HCT116 (cell line): ENCODE measurements around the gene FIBP. TPM values are rescaled to one million over a fixed set of nuclear protein-coding genes. Genes with fewer than 3 reads are reported as not detected.

ENCODE experiments used
- ATAC-seq: fragments of 200-7000 bp; cut with Tn5 transposase; 2 replicates; pipeline ENCODE4 v1.9.1; 2020; ENCODE audit warnings: mild to moderate bottlenecking, moderate library complexity
- BruUV-seq: library from RNA; stranded (reverse); fragments of 400-500 nt; replicated peaks from 2 replicates; lab custom pipeline; 2021; lab: Mats Ljungman, UMichigan
- CTCF ChIA-PET: fragments of 300-600 bp; sonication (Branson Sonifier 250); formaldehyde crosslinking; loops from one replicate; lab custom pipeline; 2021; ENCODE audit warnings: antibody characterized with exemption; lab: Charles Lee
- POLR2A ChIA-PET: fragments of 300-600, 350-600 bp; sonication (Branson Sonifier 250); formaldehyde crosslinking; loops from one replicate; lab custom pipeline; 2021; ENCODE audit warnings: antibody characterized with exemption; lab: Charles Lee
- RAD21 ChIA-PET, 2 experiments: fragments of 300-600 bp; sonication (Branson Sonifier 250); formaldehyde crosslinking; loops; one replicate each; lab custom pipeline; 2023; ENCODE audit warnings: low total read pairs in 2 of 2; ENCODE audit not compliant: uncharacterized antibody in 2 of 2, unreplicated experiment in 2 of 2, low non-redundant PET in 1 of 2; lab: Charles Lee
- DNase-seq: peaks from one replicate; pipeline ENCODE4 v3.0.0-alpha.2; 2010; ENCODE audit warnings: low read depth, low spot score
- H2AFZ ChIP-seq: fragments of 200-600 bp; shearing (Covaris generic), sonication (generic); 2 replicates; pipeline ENCODE4 v1.6.1; 2017; ENCODE audit warnings: low read depth, mixed run types, mixed read lengths, antibody characterized with exemption, low read length; ENCODE audit not compliant: poor library complexity, severe bottlenecking
- H3K27ac ChIP-seq: 2 replicates; pipeline ENCODE4 v1.5.1; 2012; ENCODE audit warnings: low read depth, low read length
- H3K27me3 ChIP-seq: fragments of 200-600 bp; sonication (generic); 2 replicates; pipeline ENCODE4 v1.6.1; 2016; ENCODE audit warnings: mixed run types, low read length, mixed read lengths; ENCODE audit not compliant: insufficient read depth
- H3K36me3 ChIP-seq, 2 experiments: fragments of 200-500 bp in 1 of 2; fragments of 200-600 bp in 1 of 2; sonication (Bioruptor generic) in 1 of 2; sonication (generic) in 1 of 2; 2 replicates each; pipeline versions ENCODE4 v1.5.1 to v1.6.1; 2014 to 2016; ENCODE audit warnings: low read length in 2 of 2, inconsistent platforms in 1 of 2, mixed read lengths in 1 of 2, mixed run types in 1 of 2; ENCODE audit not compliant: insufficient read depth in 2 of 2, control insufficient read depth in 1 of 2
- H3K4me1 ChIP-seq, 2 experiments: fragments of 200-600 bp in 1 of 2; sonication (generic) in 1 of 2; 2 replicates each; pipeline versions ENCODE4 v1.5.1 to v1.6.1; 2012 to 2017; ENCODE audit warnings: low read length in 2 of 2, inconsistent platforms in 1 of 2, mild to moderate bottlenecking in 1 of 2, mixed read lengths in 1 of 2, mixed run types in 1 of 2, moderate library complexity in 1 of 2; ENCODE audit not compliant: insufficient read depth in 2 of 2, control insufficient read depth in 1 of 2
- H3K4me2 ChIP-seq: fragments of 200-600 bp; sonication (generic); 2 replicates; pipeline ENCODE4 v1.6.1; 2017; ENCODE audit warnings: mixed run types, low read length, mixed read lengths
- H3K4me3 ChIP-seq, 2 experiments: fragments of 200-600 bp in 1 of 2; sonication (generic) in 1 of 2; replicated peaks in 1 of 2; 2 replicates each; pipeline ENCODE4 v1.5.1; 2011 to 2016; ENCODE audit warnings: low read length in 2 of 2, control low read depth in 1 of 2, low read depth in 1 of 2, mild to moderate bottlenecking in 1 of 2, mixed read lengths in 1 of 2, mixed run types in 1 of 2
- H3K79me2 ChIP-seq: fragments of 200-600 bp; sonication (generic); 2 replicates; pipeline ENCODE4 v1.6.1; 2017; ENCODE audit warnings: mild to moderate bottlenecking, mixed run types, low read length, moderate library complexity, mixed read lengths; ENCODE audit not compliant: insufficient read depth
- H3K9ac ChIP-seq: fragments of 200-600 bp; sonication (generic); 2 replicates; pipeline ENCODE4 v1.6.1; 2016; ENCODE audit warnings: low read length, mixed read lengths
- H3K9me2 ChIP-seq: fragments of 200-600 bp; sonication (generic), shearing (Covaris generic); 2 replicates; pipeline ENCODE4 v1.6.1; 2017; ENCODE audit warnings: mixed run types, mild to moderate bottlenecking, moderate library complexity; ENCODE audit not compliant: insufficient read depth
- H3K9me3 ChIP-seq, 2 experiments: fragments of 200-500 bp in 1 of 2; fragments of 200-600 bp in 1 of 2; sonication (Bioruptor generic) in 1 of 2; sonication (generic) in 1 of 2; 2 replicates each; pipeline ENCODE4 v1.6.1; 2014 to 2017; ENCODE audit warnings: low read length in 2 of 2, mixed read lengths in 2 of 2, inconsistent platforms in 1 of 2, low read depth in 1 of 2, mild to moderate bottlenecking in 1 of 2, mixed run types in 1 of 2, moderate library complexity in 1 of 2; ENCODE audit not compliant: control insufficient read depth in 1 of 2, insufficient read depth in 1 of 2
- H4K20me1 ChIP-seq: fragments of 200-600 bp; sonication (generic), shearing (Covaris generic); 2 replicates; pipeline ENCODE4 v1.6.1; 2017; ENCODE audit warnings: mixed run types, mild to moderate bottlenecking, moderate library complexity; ENCODE audit not compliant: insufficient read depth
- ATF3 ChIP-seq: IDR thresholded peaks from 2 replicates; pipeline ENCODE4 v1.6.1; 2012
- CTCF ChIP-seq, 3 experiments: fragments of 200-600 bp in 1 of 3; sonication (generic) in 1 of 3; IDR thresholded peaks in 2 of 3; conservative IDR thresholded peaks in 1 of 3; 2 replicates each; pipeline ENCODE4 v1.5.1; 2012 to 2017; ENCODE audit warnings: low read depth in 2 of 3, low read length in 2 of 3, antibody characterized with exemption in 1 of 3, borderline replicate concordance in 1 of 3, control low read depth in 1 of 3, mild to moderate bottlenecking in 1 of 3, mixed read lengths in 1 of 3, mixed run types in 1 of 3, moderate library complexity in 1 of 3; ENCODE audit not compliant: insufficient read depth in 1 of 3
- MAX ChIP-seq: IDR thresholded peaks from 2 replicates; pipeline ENCODE4 v1.6.1; 2012
- POLR2A ChIP-seq: IDR thresholded peaks from 2 replicates; pipeline ENCODE4 v1.7.0; 2011; ENCODE audit warnings: borderline replicate concordance; ENCODE audit not compliant: insufficient read depth, insufficient read length; ENCODE audit errors: extremely low read depth
- intact Hi-C: fragments of 100-400 bp; cut with micrococcal nuclease; formaldehyde crosslinking; loops from 2 replicates; pipeline ENCODE4 v1.10.0; 2022
- total RNA-seq: library from RNA; stranded (reverse); gene quantifications from one replicate; pipeline ENCODE4 v1.2.1, GENCODE V29; 2021; ENCODE audit not compliant: unreplicated experiment

FIBP gene
- total RNA-seq, 1 experiment from 2014 or later = 96.0 TPM

- TF ChIP-seq MAX = no peak
- no peak for TF ChIP-seq POLR2A
- no peak for TF ChIP-seq ATF3
Observed at GRCh38 chr11:65847746-65848145, 40.5 kb downstream of the FIBP start (continued).

- ChIA-PET CTCF (interaction anchor here (1.3 to 1.5 kb wide), 2 partner anchors 16 to 65 kb away, joined by 5 to 6 read pairs; no protein-coding TSS in a partner anchor), POLR2A (no interaction called here), RAD21 (no interaction called here)
- Histone ChIP-seq H3K4me1 (no peaks in the 10 kb centered on the region), H3K9me3 (no peaks in the 10 kb centered on the region), H3K9ac (no peak overlapping the region), H3K36me3 (no peaks in the 10 kb centered on the region), H3K9me2 (no peaks in the 10 kb centered on the region), H3K4me3 (no peak overlapping the region), H3K27ac (no peak overlapping the region), H2AFZ (no peak overlapping the region), H3K4me2 (no peak overlapping the region), H4K20me1 (no peaks in the 10 kb centered on the region), H3K27me3 (no peaks in the 10 kb centered on the region), H3K79me2 (no peaks in the 10 kb centered on the region)
- no peak for TF ChIP-seq CTCF (IDR thresholded peaks at IDR 0.05 in 2 of 3, conservative IDR thresholded peaks at IDR 0.05 in 1 of 3; ENCODE audit: borderline replicate concordance in 1 of 3, insufficient read depth in 1 of 3, low read depth in 2 of 3, low read length in 2 of 3)
- ATAC-seq (no peak), DNase-seq (no peak)
- BruUV-seq = no TSS peak
- intact Hi-C loops = no loop called here
Observed at GRCh38 chr11:65844231-65844872, 43.9 kb downstream of the FIBP start.
